ENCODE results near the gene DUS2. TPM values are rescaled to one million over a fixed set of nuclear protein-coding genes. Genes with fewer than 3 reads are reported as not detected.

Gene DUS2
- total and polyA plus RNA-seq, 9 donors, result 4.8 to 15.7 (median 8.5) TPM

- Histone ChIP-seq H3K36me3 (no peaks in the 10 kb centered on the region), H3K4me1 (ENCODE audit: insufficient read depth) (peaks cover 10% of the 10 kb centered on the region), H3K4me3 (peak overlapping the region; percentile 66), H3K27me3 (no peaks in the 10 kb centered on the region), H3K27ac (peak overlapping the region; percentile 88 to 97), H3K9me3 (no peaks in the 10 kb centered on the region)
- DNase-seq, result peak; percentile 82 to 87 (median 84)
- WGBS, 3 donors, result 2 to 3% (median 2%) methylated on average over 36 to 44 of the region's 45 CpGs
- TF ChIP-seq POLR2A (IDR thresholded peaks at IDR 0.05) (peak; percentile 44), CTCF (IDR thresholded peaks at IDR 0.05) (peak in 2 of 3 donors; percentile 34 to 43), EP300 (IDR thresholded peaks at IDR 0.05) (no peak)
- intact Hi-C loops (cut with DNase I), result loop anchor here in 1 of 4 donors (10.0 kb wide), 1 partner anchor 150 kb away; the partner anchor contains the start of gene ESRP2
These were observed 61.6 kb downstream of the DUS2 start for GRCh38 chr16:68084504-68085258.

GRCh38 chr16:68085259-68086071 is 62.4 kb downstream of the DUS2 start, which contains the start of gene NFATC3:
TSS of gene NFATC3 (plus strand) at chr16:68085370. CDS start at chr16:68085682, 312 bp downstream.
- no peaks in the 10 kb centered on the region for H3K9me3 ChIP-seq
- H3K4me3 ChIP-seq, result peak within 1 kb of the TSS; percentile 72
- peak within 1 kb of the TSS; percentile 88 to 97 for H3K27ac ChIP-seq
- TF ChIP-seq CTCF (IDR thresholded peaks at IDR 0.05), result peak in 2 of 3 donors; percentile 10 to 16
- TF ChIP-seq POLR2A (IDR thresholded peaks at IDR 0.05), result no peak
- TF ChIP-seq EP300 (IDR thresholded peaks at IDR 0.05), result no peak
- H3K4me1 ChIP-seq (ENCODE audit: insufficient read depth), result peaks cover 4% of the 10 kb centered on the region
- H3K36me3 ChIP-seq, result no peaks in the 10 kb centered on the region
- WGBS, 3 donors, result 0% methylated on average over 91 to 104 of the region's 104 CpGs
- H3K27me3 ChIP-seq, result no peaks in the 10 kb centered on the region
- intact Hi-C loops (cut with DNase I), result loop anchor here in 1 of 4 donors (10.0 kb wide), 1 partner anchor 149 kb away; the partner anchor contains the start of gene ESRP2
- DNase-seq, result peak; percentile 98 to 99 (median 99)

GRCh38 chr16:68086336-68086841 is 63.3 kb downstream of the DUS2 start:
- no peaks in the 10 kb centered on the region for H3K9me3 ChIP-seq
- TF ChIP-seq POLR2A (IDR thresholded peaks at IDR 0.05), result no peak
- TF ChIP-seq EP300 (IDR thresholded peaks at IDR 0.05), result no peak
- TF ChIP-seq CTCF (IDR thresholded peaks at IDR 0.05), result no peak
- WGBS, 3 donors, result 1 to 2% (median 2%) methylated on average over 6 of the region's 6 CpGs
- no peaks in the 10 kb centered on the region for H3K27me3 ChIP-seq
- H3K36me3 ChIP-seq, result no peaks in the 10 kb centered on the region
- DNase-seq, result no peak
- H3K4me3 ChIP-seq, result peak overlapping the region; percentile 72
- H3K4me1 ChIP-seq (ENCODE audit: insufficient read depth), result peaks cover 4% of the 10 kb centered on the region
- peak overlapping the region in 1 of 2 donors; percentile 91 for H3K27ac ChIP-seq
- intact Hi-C loops (cut with DNase I), result loop anchor here in 1 of 4 donors (10.0 kb wide), 1 partner anchor 148 kb away; the partner anchor contains the start of gene ESRP2

- DNase-seq, result no peak
- peaks cover 4% of the 10 kb centered on the region for H3K4me1 ChIP-seq (ENCODE audit: insufficient read depth)
- H3K4me3 ChIP-seq, result peak overlapping the region; percentile 72
- 12 to 17% (median 14%) methylated on average over 6 of the region's 6 CpGs for WGBS, 3 donors
- H3K27ac ChIP-seq, result no peak overlapping the region
- H3K9me3 ChIP-seq, result no peaks in the 10 kb centered on the region
- H3K27me3 ChIP-seq, result no peaks in the 10 kb centered on the region
- no peak for TF ChIP-seq EP300 (IDR thresholded peaks at IDR 0.05)
- TF ChIP-seq CTCF (IDR thresholded peaks at IDR 0.05), result no peak
- no peak for TF ChIP-seq POLR2A (IDR thresholded peaks at IDR 0.05)
- intact Hi-C loops (cut with DNase I), result loop anchor here in 1 of 4 donors (10.0 kb wide), 1 partner anchor 148 kb away; the partner anchor contains the start of gene ESRP2
- no peaks in the 10 kb centered on the region for H3K36me3 ChIP-seq
These were observed 63.8 kb downstream of the DUS2 start for GRCh38 chr16:68086860-68087268.

Measured in ovary (tissue), 9 donors.